SK-N-MC (cell line): Measurements from ENCODE around the gene PSMA2.

ENCODE experiments used
- DNase-seq: peaks from one replicate; pipeline ENCODE4 v3.0.0-alpha.2; 2011; ENCODE audit warnings: low read depth, low spot score
- H3K27ac ChIP-seq: fragments of 200-600 bp; sonication (generic); 2 replicates; pipeline ENCODE4 v1.5.1; 2016; ENCODE audit warnings: mixed run types
- H3K36me3 ChIP-seq: fragments of 200-600 bp; sonication (generic); 2 replicates; pipeline ENCODE4 v1.6.1; 2017; ENCODE audit warnings: antibody characterized with exemption, low read length, mixed read lengths; ENCODE audit not compliant: insufficient read depth
- H3K4me3 ChIP-seq: fragments of 200-600 bp; sonication (generic); 2 replicates; pipeline ENCODE4 v1.5.1; 2016
- H3K9ac ChIP-seq: fragments of 200-600 bp; sonication (generic); 2 replicates; pipeline ENCODE4 v1.8.0; 2017; ENCODE audit warnings: mixed run types, mixed read lengths; ENCODE audit not compliant: insufficient read length
- H3K9me3 ChIP-seq: fragments of 200-600 bp; sonication (generic); 2 replicates; pipeline ENCODE4 v1.6.1; 2017; ENCODE audit warnings: low read depth, mild to moderate bottlenecking, antibody characterized with exemption, low read length, moderate library complexity, mixed read lengths
- EZH2 ChIP-seq: fragments of 200-600 bp; sonication (generic); IDR thresholded peaks from one replicate; pipeline ENCODE4 v1.6.1; 2017; ENCODE audit warnings: antibody characterized with exemption
- FOXP2 ChIP-seq: optimal IDR thresholded peaks from 2 replicates; pipeline ENCODE3; 2011; ENCODE audit warnings: mild to moderate bottlenecking, moderate library complexity; ENCODE audit not compliant: insufficient read depth; ENCODE audit errors: extremely low read length, control extremely low read depth
- POLR2AphosphoS5 ChIP-seq: IDR thresholded peaks from 2 replicates; pipeline ENCODE4 v1.6.1; 2012; ENCODE audit warnings: mild to moderate bottlenecking, low read depth, low read length, borderline replicate concordance

PSMA2 gene

GRCh38 chr7:42931834-42932651 is at the start of gene PSMA2, which contains the start of gene MRPL32:
Gene PSMA2 (minus strand): TSS chr7:42932174. CDS start chr7:42932158, 16 bp downstream.
Gene MRPL32 (plus strand): TSS chr7:42932376. CDS start chr7:42932387, 11 bp downstream.
- H3K27ac ChIP-seq: peak within 1 kb of the TSS; percentile 48
- peak; percentile 86 for DNase-seq

DNA sequence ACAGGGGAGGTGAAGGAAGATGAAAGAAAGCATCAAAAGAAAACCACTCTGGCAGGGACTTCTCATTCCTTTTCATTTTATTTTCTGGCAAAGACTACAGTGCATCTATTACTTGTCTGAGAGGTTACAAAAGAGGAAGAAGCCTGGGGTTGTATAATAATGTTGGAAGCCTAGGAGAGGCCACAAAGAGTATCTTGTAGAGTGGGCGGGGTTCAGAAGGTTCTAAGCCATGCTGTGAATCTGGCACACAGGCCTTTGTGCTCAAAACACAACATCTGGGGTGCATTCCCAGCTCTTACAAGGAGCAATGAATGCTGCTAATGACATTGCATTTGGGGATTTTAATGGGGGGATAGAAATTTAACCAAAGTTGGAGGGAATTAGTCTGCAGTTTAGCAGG is 49.6 kb upstream of the PSMA2 start:
- Histone ChIP-seq H3K9me3 (no peaks in the 10 kb centered on the region), H3K9ac (no peak overlapping the region), H3K36me3 (no peaks in the 10 kb centered on the region), H3K27ac (no peak overlapping the region), H3K4me3 (no peak overlapping the region)
- DNase-seq: no peak
- TF ChIP-seq EZH2: no peak
- TF ChIP-seq FOXP2: no peak
- TF ChIP-seq POLR2AphosphoS5: no peak

More at GRCh38 chr7:42931834-42932651, at the start of gene PSMA2, which contains the start of gene MRPL32:
- Histone ChIP-seq H3K9ac (peak within 1 kb of the TSS; percentile 94), H3K4me3 (peak within 1 kb of the TSS; percentile 94), H3K36me3 (peaks cover 32% of the 10 kb centered on the region), H3K9me3 (no peaks in the 10 kb centered on the region)
- no peak for TF ChIP-seq FOXP2
- TF ChIP-seq EZH2: no peak
- TF ChIP-seq POLR2AphosphoS5: peak; percentile 96

DNA sequence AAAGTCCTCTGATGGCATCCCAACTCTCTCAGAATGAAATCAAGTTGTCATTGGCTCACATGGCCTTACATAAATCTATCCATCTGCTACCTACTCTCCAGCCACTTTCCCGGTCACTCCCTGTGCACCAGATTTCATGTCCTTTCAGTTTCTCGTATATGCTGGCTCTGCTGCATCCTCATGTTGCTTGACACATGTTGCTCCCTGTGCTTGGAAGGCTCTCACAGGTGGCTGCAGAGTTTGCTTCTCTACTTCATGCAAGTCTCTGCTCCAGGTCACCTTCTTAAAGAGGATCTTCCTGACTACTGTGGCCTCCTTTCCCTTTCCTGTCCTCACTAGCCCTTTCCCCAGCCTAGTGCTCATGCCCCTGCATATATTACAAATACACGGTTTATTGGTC is 48.5 kb upstream of the PSMA2 start:
- H3K27ac ChIP-seq: no peak overlapping the region
- no peak overlapping the region for H3K9ac ChIP-seq
- TF ChIP-seq POLR2AphosphoS5: no peak
- TF ChIP-seq FOXP2: no peak
- TF ChIP-seq EZH2: no peak
- H3K36me3 ChIP-seq: no peaks in the 10 kb centered on the region
- H3K9me3 ChIP-seq: no peaks in the 10 kb centered on the region
- no peak overlapping the region for H3K4me3 ChIP-seq
- DNase-seq: no peak

- H3K27ac ChIP-seq: no peak overlapping the region
- no peaks in the 10 kb centered on the region for H3K36me3 ChIP-seq
- H3K4me3 ChIP-seq: no peak overlapping the region
- H3K9me3 ChIP-seq: no peaks in the 10 kb centered on the region
- H3K9ac ChIP-seq: no peak overlapping the region
- no peak for TF ChIP-seq FOXP2
- TF ChIP-seq EZH2: no peak
- no peak for TF ChIP-seq POLR2AphosphoS5
- DNase-seq: no peak
These were observed 48.1 kb upstream of the PSMA2 start for GRCh38 chr7:42980084-42980483.

- no peak overlapping the region for H3K4me3 ChIP-seq
- no peaks in the 10 kb centered on the region for H3K9me3 ChIP-seq
- DNase-seq: no peak
- no peak overlapping the region for H3K27ac ChIP-seq
- no peak overlapping the region for H3K9ac ChIP-seq
- no peak for TF ChIP-seq POLR2AphosphoS5
- no peaks in the 10 kb centered on the region for H3K36me3 ChIP-seq
These were observed 46.5 kb upstream of the PSMA2 start for GRCh38 chr7:42978496-42978895.

GRCh38 chr7:42976371-42976770 is 44.4 kb upstream of the PSMA2 start:
- no peak for DNase-seq
- no peak overlapping the region for H3K27ac ChIP-seq
- TF ChIP-seq POLR2AphosphoS5 (no peak), EZH2 (no peak), FOXP2 (no peak)

DNA sequence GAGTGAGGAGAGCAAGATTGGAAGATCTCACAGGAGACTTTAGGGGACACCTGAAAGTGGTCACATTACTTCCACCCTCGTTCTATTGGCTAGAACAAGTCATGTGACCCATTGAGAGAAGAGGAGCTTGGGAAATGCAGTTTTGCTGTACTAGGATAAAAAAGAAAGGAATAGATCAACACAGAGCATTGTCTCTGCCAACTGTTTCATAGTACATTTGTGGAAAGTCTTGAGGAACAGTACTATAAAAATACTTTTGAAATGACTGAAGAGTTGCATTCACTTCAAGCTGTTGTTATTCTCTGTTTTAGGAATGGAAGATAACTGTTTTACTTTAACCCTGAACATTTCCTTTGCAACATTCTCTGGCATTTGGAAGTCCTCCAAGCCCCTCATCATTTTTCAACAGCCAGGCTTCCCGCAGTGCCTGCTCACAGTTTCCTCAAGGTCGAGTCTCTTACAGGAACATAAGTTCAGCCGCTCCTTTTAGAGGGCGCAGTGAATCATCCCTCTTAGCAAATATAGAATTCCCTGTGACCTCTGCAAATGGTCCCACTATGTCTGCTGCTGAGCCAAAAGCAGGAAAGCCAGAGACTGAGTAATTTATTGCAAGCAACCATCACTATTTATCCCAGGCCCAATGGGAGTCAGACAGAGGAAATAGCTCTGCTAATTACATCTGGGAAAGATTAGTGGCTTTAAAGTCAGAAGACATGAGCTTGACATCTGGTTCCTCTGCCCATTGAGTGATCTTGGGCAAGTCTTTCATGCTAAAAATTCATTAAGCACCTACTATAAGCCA is 40.9 kb upstream of the PSMA2 start:
- H3K9ac ChIP-seq: no peak overlapping the region
- DNase-seq: peak; percentile 73
- H3K36me3 ChIP-seq: no peaks in the 10 kb centered on the region
- H3K27ac ChIP-seq: peak overlapping the region; percentile 68
- no peak; the same call in 1 of the 2 replicates for TF ChIP-seq POLR2AphosphoS5
- no peak for TF ChIP-seq EZH2
- TF ChIP-seq FOXP2: no peak
- no peaks in the 10 kb centered on the region for H3K9me3 ChIP-seq
- peak overlapping the region; percentile 60 for H3K4me3 ChIP-seq

More at GRCh38 chr7:42976371-42976770, 44.4 kb upstream of the PSMA2 start:
- H3K9ac ChIP-seq: no peak overlapping the region
- no peak overlapping the region for H3K4me3 ChIP-seq
- H3K36me3 ChIP-seq: no peaks in the 10 kb centered on the region
- no peaks in the 10 kb centered on the region for H3K9me3 ChIP-seq

GRCh38 chr7:42967391-42967790 is 35.4 kb upstream of the PSMA2 start:
- Histone ChIP-seq H3K36me3 (no peaks in the 10 kb centered on the region), H3K27ac (no peak overlapping the region), H3K9ac (no peak overlapping the region), H3K4me3 (no peak overlapping the region), H3K9me3 (no peaks in the 10 kb centered on the region)
- TF ChIP-seq POLR2AphosphoS5: no peak
- no peak for TF ChIP-seq EZH2
- TF ChIP-seq FOXP2: no peak
- DNase-seq: no peak
